Measurements from ENCODE around the gene KRTAP10-10. TPM values are rescaled to one million over a fixed set of nuclear protein-coding genes. Genes with fewer than 3 reads are reported as not detected.
"Not testable (repeated sequence)": the region's sequence is repeated elsewhere in the genome, so short reads cannot be mapped to it uniquely, and the experiment has no call there.

Gene KRTAP10-10
- total and polyA plus RNA-seq, 2 donors (not counting 1 experiment from before 2014, with no cell fraction given): not detected

DNA sequence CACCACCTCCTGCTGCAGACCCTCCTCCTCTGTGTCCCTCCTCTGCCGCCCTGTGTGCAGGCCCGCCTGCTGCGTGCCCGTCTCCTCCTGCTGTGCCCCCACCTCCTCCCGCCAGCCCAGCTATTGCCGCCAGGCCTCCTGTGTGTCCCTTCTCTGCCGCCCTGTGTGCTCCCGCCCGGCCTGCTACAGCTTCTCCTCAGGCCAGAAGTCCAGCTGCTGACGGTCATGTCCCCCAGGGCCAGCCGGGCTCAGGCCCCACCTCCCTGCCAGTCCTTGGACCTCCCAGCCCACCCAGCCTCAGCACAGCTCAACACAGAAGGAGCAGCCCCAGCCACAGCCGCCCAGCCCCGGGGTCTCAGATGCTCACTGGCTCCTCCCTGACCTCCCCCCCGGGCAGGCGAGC is 9.3 kb upstream of the KRTAP10-10 start:
- intact Hi-C loops (cut with micrococcal nuclease); ATAC-seq (ENCODE audit: low read depth); H3K4me1 ChIP-seq (ENCODE audit: control insufficient read depth in 2 of 2, insufficient read depth in 2 of 2, low read length in 2 of 2); POLR2A ChIA-PET; H3K4me3 ChIP-seq (ENCODE audit: control extremely low read depth in 1 of 5, extremely low read depth in 1 of 5, insufficient read depth in 1 of 5, low read depth in 2 of 5, low read length in 4 of 5); H3K36me3 ChIP-seq (replicated peaks in 1 of 2; ENCODE audit: control extremely low read depth in 1 of 2, control insufficient read depth in 1 of 2, extremely low read depth in 1 of 2, insufficient read depth in 2 of 2, low read length in 1 of 2); H3K27me3 Mint-ChIP-seq; H3K4me1 Mint-ChIP-seq; H3K4me2 ChIP-seq (replicated peaks; ENCODE audit: low read depth, low read length, poor library complexity, severe bottlenecking); H3K4me3 Mint-ChIP-seq; H3K79me2 ChIP-seq (ENCODE audit: control insufficient read depth, insufficient read depth, low read length); H3K27ac ChIP-seq (ENCODE audit: low read length in 2 of 2); H3K9ac ChIP-seq (ENCODE audit: low read length); DNase-seq; CTCF ChIA-PET; H4K20me1 ChIP-seq (ENCODE audit: control insufficient read depth, insufficient read depth, low read length, poor library complexity, severe bottlenecking); H3K27ac Mint-ChIP-seq; H2AFZ ChIP-seq (ENCODE audit: insufficient read depth, low read depth, low read length, poor library complexity, severe bottlenecking): not testable (repeated sequence)
- WGBS (ENCODE audit: insufficient coverage): 60% methylated on average over 10 of the region's 15 CpGs
- Histone ChIP-seq H3K9me3 (ENCODE audit: control extremely low read depth in 1 of 3, control insufficient read depth in 2 of 3, insufficient read depth in 1 of 3, low read length in 2 of 3) (peaks cover 0 to 55% (median 39%) of the 10 kb centered on the region in 3 donors), H3K27me3 (replicated peaks in 1 of 4; ENCODE audit: control extremely low read depth in 1 of 4, control insufficient read depth in 3 of 4, insufficient read depth in 4 of 4, low read length in 3 of 4) (peaks cover 0 to 20% (median 0%) of the 10 kb centered on the region in 4 experiments)
- peaks cover 21% of the 10 kb centered on the region for H3K9me3 Mint-ChIP-seq (ENCODE audit: insufficient read depth)

DNA sequence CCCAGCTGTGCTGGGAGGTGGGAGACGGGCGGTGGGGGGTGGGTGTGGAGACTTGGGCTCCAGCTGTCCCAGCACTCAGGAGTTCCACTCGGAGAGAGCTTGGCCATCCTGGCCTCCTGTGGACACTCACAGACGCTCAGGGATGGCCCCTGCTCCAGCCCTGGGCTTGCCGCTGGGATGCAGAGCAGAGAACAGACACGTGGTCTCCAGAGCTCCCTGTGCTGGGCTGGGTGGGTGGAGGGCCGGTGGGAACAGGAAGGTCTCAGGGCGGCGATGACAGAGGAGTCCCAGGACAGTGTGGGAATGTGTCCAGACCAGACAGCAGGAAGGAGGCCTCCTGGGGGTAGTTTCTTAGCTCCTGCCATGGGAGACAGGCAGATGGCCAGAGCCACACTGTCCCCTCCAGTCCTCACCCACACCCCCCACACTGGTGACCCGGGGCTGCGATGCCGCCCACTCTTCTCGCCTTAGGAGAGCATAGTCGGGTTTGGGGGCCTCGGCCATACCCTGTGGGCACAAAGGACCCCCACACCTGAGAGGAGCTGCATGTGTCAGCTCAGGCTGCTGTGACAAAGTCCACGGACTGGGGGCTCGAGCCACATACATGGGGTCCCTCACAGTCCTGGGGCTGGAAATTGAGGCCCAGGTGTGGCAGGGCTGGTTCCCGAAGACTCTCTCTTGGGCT is 8.3 kb upstream of the KRTAP10-10 start:
- H3K4me1 Mint-ChIP-seq: peaks cover 4% of the 10 kb centered on the region
- Histone ChIP-seq H3K27me3 (replicated peaks in 1 of 4; ENCODE audit: control extremely low read depth in 1 of 4, control insufficient read depth in 3 of 4, insufficient read depth in 4 of 4, low read length in 3 of 4) (peaks cover 0 to 20% (median 0%) of the 10 kb centered on the region in 4 experiments), H3K4me1 (ENCODE audit: control insufficient read depth in 2 of 2, insufficient read depth in 2 of 2, low read length in 2 of 2) (peaks cover 2 to 3% of the 10 kb centered on the region in 2 donors), H3K9ac (ENCODE audit: low read length) (no peak overlapping the region), H3K4me2 (replicated peaks; ENCODE audit: low read depth, low read length, poor library complexity, severe bottlenecking) (no peak overlapping the region), H2AFZ (ENCODE audit: insufficient read depth, low read depth, low read length, poor library complexity, severe bottlenecking) (no peak overlapping the region), H3K36me3 (replicated peaks in 1 of 2; ENCODE audit: control extremely low read depth in 1 of 2, control insufficient read depth in 1 of 2, extremely low read depth in 1 of 2, insufficient read depth in 2 of 2, low read length in 1 of 2) (no peaks in the 10 kb centered on the region), H3K4me3 (ENCODE audit: control extremely low read depth in 1 of 5, extremely low read depth in 1 of 5, insufficient read depth in 1 of 5, low read depth in 2 of 5, low read length in 4 of 5) (no peak overlapping the region), H3K9me3 (ENCODE audit: control extremely low read depth in 1 of 3, control insufficient read depth in 2 of 3, insufficient read depth in 1 of 3, low read length in 2 of 3) (peaks cover 0 to 52% (median 30%) of the 10 kb centered on the region in 3 donors), H3K27ac (ENCODE audit: low read length in 2 of 2) (no peak overlapping the region), H4K20me1 (ENCODE audit: control insufficient read depth, insufficient read depth, low read length, poor library complexity, severe bottlenecking) (no peaks in the 10 kb centered on the region), H3K79me2 (ENCODE audit: control insufficient read depth, insufficient read depth, low read length) (no peaks in the 10 kb centered on the region)
- no peak overlapping the region for H3K27ac Mint-ChIP-seq
- peaks cover 19% of the 10 kb centered on the region for H3K9me3 Mint-ChIP-seq (ENCODE audit: insufficient read depth)
- intact Hi-C loops (cut with micrococcal nuclease): no loop called here
- H3K4me3 Mint-ChIP-seq: no peak overlapping the region
- WGBS (ENCODE audit: insufficient coverage): 89% methylated on average over 18 of the region's 18 CpGs
- H3K27me3 Mint-ChIP-seq: peaks cover 4% of the 10 kb centered on the region
- no peak for TF ChIP-seq EZH2 (IDR thresholded peaks at IDR 0.05; ENCODE audit: borderline replicate concordance, insufficient read depth, low read depth, low read length, poor library complexity, severe bottlenecking)
- TF ChIP-seq, protein P1, sequence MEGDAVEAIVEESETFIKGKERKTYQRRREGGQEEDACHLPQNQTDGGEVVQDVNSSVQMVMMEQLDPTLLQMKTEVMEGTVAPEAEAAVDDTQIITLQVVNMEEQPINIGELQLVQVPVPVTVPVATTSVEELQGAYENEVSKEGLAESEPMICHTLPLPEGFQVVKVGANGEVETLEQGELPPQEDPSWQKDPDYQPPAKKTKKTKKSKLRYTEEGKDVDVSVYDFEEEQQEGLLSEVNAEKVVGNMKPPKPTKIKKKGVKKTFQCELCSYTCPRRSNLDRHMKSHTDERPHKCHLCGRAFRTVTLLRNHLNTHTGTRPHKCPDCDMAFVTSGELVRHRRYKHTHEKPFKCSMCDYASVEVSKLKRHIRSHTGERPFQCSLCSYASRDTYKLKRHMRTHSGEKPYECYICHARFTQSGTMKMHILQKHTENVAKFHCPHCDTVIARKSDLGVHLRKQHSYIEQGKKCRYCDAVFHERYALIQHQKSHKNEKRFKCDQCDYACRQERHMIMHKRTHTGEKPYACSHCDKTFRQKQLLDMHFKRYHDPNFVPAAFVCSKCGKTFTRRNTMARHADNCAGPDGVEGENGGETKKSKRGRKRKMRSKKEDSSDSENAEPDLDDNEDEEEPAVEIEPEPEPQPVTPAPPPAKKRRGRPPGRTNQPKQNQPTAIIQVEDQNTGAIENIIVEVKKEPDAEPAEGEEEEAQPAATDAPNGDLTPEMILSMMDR (IDR thresholded peaks at IDR 0.05): no peak
- ATAC-seq (ENCODE audit: low read depth) (no peak), DNase-seq (no peak)
- ChIA-PET POLR2A (no interaction called here), CTCF (no interaction called here)

Data from B cell (primary cell).